Common myeloid progenitor, CD34-positive (primary cell): ENCODE measurements around the gene PKD2.

Experiments used
- CTCF ChIA-PET: fragments of 350-600 bp; sonication (Branson Sonifier 250); formaldehyde crosslinking; loops from one replicate; lab custom pipeline; 2021; ENCODE audit warnings: antibody characterized with exemption; lab: Charles Lee
- POLR2A ChIA-PET: fragments of 350-600 bp; sonication (Branson Sonifier 250); formaldehyde crosslinking; loops from one replicate; lab custom pipeline; 2021; ENCODE audit warnings: antibody characterized with exemption; lab: Charles Lee
- DNase-seq, 3 donors: peaks; one replicate each; pipeline versions ENCODE4 v3.0.0 to v3.0.0-alpha.2; 2013
- H3K27ac ChIP-seq, 2 experiments: 1 replicate in 1 of 2; 2 replicates in 1 of 2; pipeline ENCODE4 v1.7.0; 2013; ENCODE audit warnings: inconsistent platforms in 2 of 2, low read length in 2 of 2, mild to moderate bottlenecking in 2 of 2, low read depth in 1 of 2, moderate library complexity in 1 of 2; ENCODE audit not compliant: severe bottlenecking in 2 of 2, insufficient read depth in 1 of 2, poor library complexity in 1 of 2
- H3K27me3 ChIP-seq, 5 experiments: replicated peaks in 2 of 5; 1 replicate in 3 of 5; 2 replicates in 2 of 5; pipeline versions ENCODE4 v1.6.1 to v1.7.0; 2013; ENCODE audit warnings: low read length in 4 of 5, mild to moderate bottlenecking in 2 of 5, moderate library complexity in 2 of 5, inconsistent platforms in 1 of 5; ENCODE audit not compliant: insufficient read depth in 5 of 5, control insufficient read depth in 4 of 5
- H3K36me3 ChIP-seq, 4 experiments: 1 replicate in 2 of 4; 2 replicates in 2 of 4; pipeline versions ENCODE4 v1.6.1 to v1.7.0; 2013; ENCODE audit warnings: low read length in 3 of 4, control low read depth in 1 of 4, mild to moderate bottlenecking in 1 of 4; ENCODE audit not compliant: control insufficient read depth in 4 of 4, insufficient read depth in 4 of 4
- H3K4me1 ChIP-seq, 4 experiments: 1 replicate in 3 of 4; 2 replicates in 1 of 4; pipeline versions ENCODE4 v1.6.1 to v1.7.1; 2013; ENCODE audit warnings: low read length in 3 of 4, mild to moderate bottlenecking in 3 of 4, control low read depth in 1 of 4, inconsistent platforms in 1 of 4, moderate library complexity in 1 of 4; ENCODE audit not compliant: control insufficient read depth in 4 of 4, insufficient read depth in 4 of 4; ENCODE audit errors: control extremely low read depth in 1 of 4
- H3K4me3 ChIP-seq, 7 experiments: 1 replicate in 4 of 7; 2 replicates in 3 of 7; pipeline versions ENCODE4 v1.5.1 to v1.7.0; 2013; ENCODE audit warnings: mild to moderate bottlenecking in 7 of 7, low read length in 6 of 7, moderate library complexity in 6 of 7, inconsistent platforms in 2 of 7, low read depth in 2 of 7, control low read depth in 1 of 7; ENCODE audit not compliant: insufficient read depth in 4 of 7, control insufficient read depth in 1 of 7; ENCODE audit errors: extremely low read depth in 1 of 7
- H3K9me3 ChIP-seq, 5 experiments: 1 replicate in 4 of 5; 2 replicates in 1 of 5; pipeline versions ENCODE4 v1.6.1 to v1.7.1; 2013; ENCODE audit warnings: low read length in 4 of 5, mild to moderate bottlenecking in 2 of 5, inconsistent platforms in 1 of 5, low read depth in 1 of 5, moderate library complexity in 1 of 5; ENCODE audit not compliant: control insufficient read depth in 4 of 5, insufficient read depth in 2 of 5; ENCODE audit errors: control extremely low read depth in 1 of 5
- WGBS: methylation state at CpG from one replicate; pipeline ENCODE4 v1.1.5; 2013; ENCODE audit not compliant: insufficient coverage; 5-methylcytosine and 5-hydroxymethylcytosine counted together

The PKD2 gene

GRCh38 chr4:88001871-88002270 lies 5.6 kb upstream of the PKD2 start:
- ChIA-PET POLR2A (interaction anchor here (0.6 kb wide), 1 partner anchor 377 kb away, joined by 5 read pairs; no protein-coding TSS in a partner anchor), CTCF (interaction anchor here (0.9 to 1.7 kb wide), 3 partner anchors 11 to 28 kb away, joined by 3 to 6 read pairs (median 3); no protein-coding TSS in a partner anchor)

GRCh38 chr4:88002786-88003185 lies 4.6 kb upstream of the PKD2 start:
- DNase-seq: peak in 2 of 3 donors; percentile 52 to 59
- CTCF ChIA-PET: no interaction called here
- Histone ChIP-seq H3K27ac (no peak overlapping the region), H3K4me3 (no peak overlapping the region), H3K9me3 (no peaks in the 10 kb centered on the region), H3K36me3 (no peaks in the 10 kb centered on the region), H3K27me3 (no peaks in the 10 kb centered on the region), H3K4me1 (peaks cover 0 to 12% (median 7%) of the 10 kb centered on the region in 4 experiments)
- POLR2A ChIA-PET: no interaction called here
- 60% methylated on average over 3 of the region's 4 CpGs for WGBS

More at GRCh38 chr4:88001871-88002270, 5.6 kb upstream of the PKD2 start:
- H3K27me3 ChIP-seq: no peaks in the 10 kb centered on the region
- WGBS: 96% methylated on average over 2 of the region's 3 CpGs
- H3K9me3 ChIP-seq: no peaks in the 10 kb centered on the region
- no peak overlapping the region for H3K4me3 ChIP-seq
- H3K27ac ChIP-seq: no peak overlapping the region
- peaks cover 0 to 8% (median 3%) of the 10 kb centered on the region in 4 experiments for H3K4me1 ChIP-seq
- no peak for DNase-seq
- H3K36me3 ChIP-seq: no peaks in the 10 kb centered on the region

- Histone ChIP-seq H3K9me3 (no peaks in the 10 kb centered on the region), H3K36me3 (no peaks in the 10 kb centered on the region), H3K4me1 (peaks cover 0 to 12% (median 7%) of the 10 kb centered on the region in 4 experiments), H3K27me3 (no peaks in the 10 kb centered on the region), H3K4me3 (no peak overlapping the region), H3K27ac (no peak overlapping the region)
- no peak for DNase-seq
- 89% methylated on average over 3 of the region's 3 CpGs for WGBS
- CTCF ChIA-PET: no interaction called here
- POLR2A ChIA-PET: no interaction called here
Observed at GRCh38 chr4:88003261-88003660, 4.2 kb upstream of the PKD2 start.

DNA sequence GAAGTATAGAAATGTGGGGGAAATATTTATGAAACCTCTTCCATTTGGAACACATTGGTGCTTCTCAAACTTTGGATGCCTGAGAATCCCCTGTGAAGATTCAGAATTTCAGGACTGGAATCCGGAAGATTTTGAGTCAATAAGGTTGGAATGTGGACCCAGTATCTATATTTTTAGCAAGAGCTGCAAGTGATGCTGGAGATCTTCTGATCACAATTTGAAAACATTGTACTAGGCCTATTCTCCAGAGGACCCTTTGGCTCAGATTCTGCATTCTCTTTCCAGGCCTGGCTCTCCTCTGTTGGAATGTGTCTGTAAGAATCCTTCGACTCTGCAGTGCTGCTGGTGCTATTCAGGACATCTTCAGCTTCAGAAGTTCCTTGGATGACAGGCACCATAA lies 2.4 kb upstream of the PKD2 start:
- POLR2A ChIA-PET: no interaction called here
- CTCF ChIA-PET: interaction anchor here (0.9 to 2.9 kb wide), 6 partner anchors 17 to 155 kb away, joined by 3 to 8 read pairs (median 4); no protein-coding TSS in a partner anchor
- 100% methylated on average over 2 of the region's 2 CpGs for WGBS
- H3K9me3 ChIP-seq: no peaks in the 10 kb centered on the region
- no peaks in the 10 kb centered on the region for H3K36me3 ChIP-seq
- peaks cover 14 to 27% (median 19%) of the 10 kb centered on the region in 4 experiments for H3K4me1 ChIP-seq
- H3K27me3 ChIP-seq: no peaks in the 10 kb centered on the region
- no peak overlapping the region for H3K4me3 ChIP-seq
- no peak for DNase-seq
- H3K27ac ChIP-seq: no peak overlapping the region

- Histone ChIP-seq H3K36me3 (no peaks in the 10 kb centered on the region), H3K4me3 (no peak overlapping the region), H3K9me3 (no peaks in the 10 kb centered on the region), H3K27ac (no peak overlapping the region), H3K4me1 (peaks cover 22 to 36% (median 28%) of the 10 kb centered on the region in 4 experiments), H3K27me3 (no peaks in the 10 kb centered on the region)
- no peak for DNase-seq
- CTCF ChIA-PET: interaction anchor here (0.9 to 2.9 kb wide), 5 partner anchors 16 to 156 kb away, joined by 3 to 8 read pairs (median 3); no protein-coding TSS in a partner anchor
- WGBS: 92% methylated on average over 8 of the region's 10 CpGs
- POLR2A ChIA-PET: no interaction called here
Observed at GRCh38 chr4:88005946-88006345, 1.5 kb upstream of the PKD2 start.

DNA sequence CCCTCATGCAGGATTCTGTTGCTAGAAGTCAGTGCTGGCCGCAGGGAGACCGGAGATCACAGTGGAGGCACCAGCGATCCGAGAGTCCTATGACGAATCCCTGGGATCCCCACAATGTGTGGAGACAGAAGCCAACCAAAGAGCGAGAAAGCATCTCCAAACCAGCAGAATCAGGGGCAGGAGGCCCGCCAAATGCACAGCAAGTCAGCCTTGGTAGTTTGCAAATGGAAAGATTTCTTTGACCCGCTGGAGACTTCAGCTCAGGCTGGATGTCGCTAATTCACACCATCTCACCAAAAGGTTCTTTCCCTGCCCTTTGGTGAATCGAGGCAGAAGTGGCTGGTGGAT lies 505 bp upstream of the PKD2 start:
- H3K9me3 ChIP-seq: no peaks in the 10 kb centered on the region
- H3K4me1 ChIP-seq: peaks cover 28 to 46% (median 36%) of the 10 kb centered on the region in 4 experiments
- no peaks in the 10 kb centered on the region for H3K36me3 ChIP-seq
- no peaks in the 10 kb centered on the region for H3K27me3 ChIP-seq
- WGBS: 83% methylated on average over 8 of the region's 10 CpGs
- peak in 2 of 3 donors; percentile 25 to 44 for DNase-seq
- H3K4me3 ChIP-seq: peak overlapping the region; percentile 78 to 93 (median 86)
- POLR2A ChIA-PET: no interaction called here
- CTCF ChIA-PET: interaction anchor here (2.9 kb wide), 1 partner anchor 21 kb away, joined by 8 read pairs; no protein-coding TSS in a partner anchor
- no peak overlapping the region for H3K27ac ChIP-seq

DNA sequence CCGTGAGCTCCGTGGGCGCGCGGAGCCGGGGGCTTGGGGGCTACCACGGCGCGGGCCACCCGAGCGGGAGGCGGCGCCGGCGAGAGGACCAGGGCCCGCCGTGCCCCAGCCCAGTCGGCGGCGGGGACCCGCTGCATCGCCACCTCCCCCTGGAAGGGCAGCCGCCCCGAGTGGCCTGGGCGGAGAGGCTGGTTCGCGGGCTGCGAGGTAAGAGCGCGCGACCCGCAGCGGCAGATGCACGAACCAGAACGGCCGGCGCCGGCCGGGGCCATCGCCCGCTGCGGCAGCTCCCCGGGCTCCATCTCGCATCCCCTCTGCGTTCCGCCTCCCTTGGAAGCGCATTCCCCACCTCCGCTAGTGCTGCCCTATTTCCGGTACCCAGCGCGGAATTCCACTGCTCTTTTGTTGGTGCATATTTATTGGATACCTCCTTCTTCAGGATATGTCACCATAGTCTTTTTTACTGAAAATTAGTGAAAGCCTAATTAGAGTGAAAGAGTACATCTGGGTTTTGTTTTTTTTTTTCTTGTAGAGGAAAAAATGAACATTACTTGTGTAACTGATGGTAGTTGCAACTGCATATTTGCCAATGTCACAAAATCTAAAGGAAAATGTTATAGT lies 797 bp downstream of the PKD2 start:
- ChIA-PET POLR2A (no interaction called here), CTCF (interaction anchor here (3.5 kb wide), 1 partner anchor 13 kb away, joined by 17 read pairs; no protein-coding TSS in a partner anchor)
- peaks cover 35 to 54% (median 45%) of the 10 kb centered on the region in 4 experiments for H3K4me1 ChIP-seq
- H3K4me3 ChIP-seq: peak overlapping the region; percentile 78 to 93 (median 86)
- WGBS: 0% methylated on average over 45 of the region's 51 CpGs
- no peaks in the 10 kb centered on the region for H3K27me3 ChIP-seq
- peak overlapping the region; percentile 62 to 71 for H3K27ac ChIP-seq
- peak in 2 of 3 donors; percentile 34 to 47 for DNase-seq
- H3K9me3 ChIP-seq: no peaks in the 10 kb centered on the region
- no peaks in the 10 kb centered on the region for H3K36me3 ChIP-seq
